ENCODE results near the gene IL17D.

GRCh38 chr13:20654156-20654555 lies 49.3 kb upstream of the IL17D start:
- TF ChIP-seq ZNF274 (IDR thresholded peaks at IDR 0.05; ENCODE audit: low read depth, low read length) (no peak), SUZ12 (IDR thresholded peaks at IDR 0.05; ENCODE audit: extremely low read depth, insufficient read depth, insufficient read length) (no peak), YY1 (IDR thresholded peaks at IDR 0.05; ENCODE audit: insufficient read depth, insufficient read length) (no peak)

All from NT2/D1 (cell line).